Astrocyte (in vitro differentiated cells and primary cell): Measurements from ENCODE around the gene PAFAH1B2. TPM values are rescaled to one million over a fixed set of nuclear protein-coding genes. Genes with fewer than 3 reads are reported as not detected.

Experiments
- DNase-seq: peaks from one replicate; pipeline ENCODE4 v3.0.0-alpha.2; 2010; ENCODE audit warnings: low read depth
- FAIRE-seq: peaks from 2 replicates; lab custom pipeline; 2011; peaks lifted over from hg19 to GRCh38; lab: Jason Lieb, UNC
- H2AFZ ChIP-seq: 2 replicates; pipeline ENCODE4 v1.6.0; 2012; ENCODE audit warnings: low read depth, low read length, inconsistent platforms
- H3K27ac ChIP-seq: 2 replicates; pipeline ENCODE4 v1.5.1; 2011; ENCODE audit warnings: low read depth, low read length, inconsistent platforms
- H3K27me3 ChIP-seq: 2 replicates; pipeline ENCODE4 v1.6.0; 2011; ENCODE audit warnings: low read length, inconsistent platforms; ENCODE audit not compliant: insufficient read depth
- H3K36me3 ChIP-seq: 2 replicates; pipeline ENCODE4 v1.5.1; 2011; ENCODE audit warnings: low read length, inconsistent platforms; ENCODE audit not compliant: insufficient read depth
- H3K4me1 ChIP-seq: 2 replicates; pipeline ENCODE4 v1.5.1; 2011; ENCODE audit warnings: low read length, inconsistent platforms; ENCODE audit not compliant: insufficient read depth
- H3K4me2 ChIP-seq: 2 replicates; pipeline ENCODE4 v1.6.0; 2012; ENCODE audit warnings: low read length, inconsistent platforms
- H3K4me3 ChIP-seq: 2 replicates; pipeline ENCODE4 v1.5.1; 2011; ENCODE audit warnings: low read depth, mild to moderate bottlenecking, low read length, inconsistent platforms; ENCODE audit not compliant: insufficient read depth
- H3K79me2 ChIP-seq: 2 replicates; pipeline ENCODE4 v1.6.0; 2012; ENCODE audit warnings: mild to moderate bottlenecking, low read length, inconsistent platforms; ENCODE audit not compliant: insufficient read depth
- H3K9ac ChIP-seq: 2 replicates; pipeline ENCODE4 v1.6.0; 2012; ENCODE audit warnings: mild to moderate bottlenecking, low read length, inconsistent platforms
- H3K9me3 ChIP-seq: 2 replicates; pipeline ENCODE4 v1.5.1; 2012; ENCODE audit warnings: low read depth, mild to moderate bottlenecking, low read length, inconsistent platforms; ENCODE audit not compliant: insufficient read depth
- H4K20me1 ChIP-seq: 2 replicates; pipeline ENCODE4 v1.6.0; 2012; ENCODE audit warnings: low read length, inconsistent platforms; ENCODE audit not compliant: insufficient read depth
- H3K27ac Mint-ChIP-seq: one replicate; pipeline ENCODE4 v1.8.0; 2021; ENCODE audit warnings: mild to moderate bottlenecking, mixed read lengths; ENCODE audit not compliant: unreplicated experiment
- H3K27me3 Mint-ChIP-seq: one replicate; pipeline ENCODE4 v1.8.0; 2021; ENCODE audit warnings: low read depth, mixed read lengths; ENCODE audit not compliant: unreplicated experiment
- H3K36me3 Mint-ChIP-seq: one replicate; pipeline ENCODE4 v1.8.0; 2021; ENCODE audit warnings: low read depth, mixed read lengths; ENCODE audit not compliant: unreplicated experiment
- H3K4me1 Mint-ChIP-seq: one replicate; pipeline ENCODE4 v1.8.0; 2021; ENCODE audit warnings: low read depth, mixed read lengths; ENCODE audit not compliant: unreplicated experiment
- H3K4me3 Mint-ChIP-seq: one replicate; pipeline ENCODE4 v1.8.0; 2021; ENCODE audit warnings: mild to moderate bottlenecking, moderate library complexity, mixed read lengths; ENCODE audit not compliant: unreplicated experiment
- H3K9me3 Mint-ChIP-seq: one replicate; pipeline ENCODE4 v1.8.0; 2021; ENCODE audit warnings: mild to moderate bottlenecking, mixed read lengths; ENCODE audit not compliant: unreplicated experiment
- CTCF ChIP-seq: IDR thresholded peaks from 2 replicates; pipeline ENCODE4 v1.5.1; 2011; ENCODE audit warnings: low read depth, mild to moderate bottlenecking, inconsistent platforms, low read length, moderate library complexity; ENCODE audit not compliant: insufficient read depth
- EZH2 ChIP-seq: IDR thresholded peaks from 2 replicates; pipeline ENCODE4 v1.6.1; 2012; ENCODE audit warnings: mild to moderate bottlenecking, low read length, inconsistent platforms; ENCODE audit not compliant: insufficient read depth
- total RNA-seq: library from RNA; stranded (reverse); gene quantifications from 2 replicates; pipeline ENCODE4 v1.2.1, GENCODE V29; 2021

PAFAH1B2 gene
- total RNA-seq, 1 donor from 2014 or later, result 142 TPM

GRCh38 chr11:117177534-117178209 lies 33.6 kb downstream of the PAFAH1B2 start:
- H3K27ac Mint-ChIP-seq, result peak overlapping the region; percentile 90
- peak overlapping the region; percentile 90 for H3K4me3 Mint-ChIP-seq
- no peaks in the 10 kb centered on the region for H3K9me3 Mint-ChIP-seq
- H3K27me3 Mint-ChIP-seq, result no peaks in the 10 kb centered on the region
- H3K9me3 ChIP-seq, result no peaks in the 10 kb centered on the region
- H3K4me3 ChIP-seq, result peak overlapping the region; percentile 72
- peaks cover 25% of the 10 kb centered on the region for H3K4me1 Mint-ChIP-seq
- no peaks in the 10 kb centered on the region for H3K27me3 ChIP-seq
- peak overlapping the region; percentile 41 for H3K27ac ChIP-seq
- FAIRE-seq (no peak), DNase-seq (no peak)
- no peak for TF ChIP-seq EZH2
- TF ChIP-seq CTCF, result no peak
- peak overlapping the region; percentile 98 for H3K4me2 ChIP-seq
- H2AFZ ChIP-seq, result peak overlapping the region; percentile 3
- H4K20me1 ChIP-seq, result peaks cover 9% of the 10 kb centered on the region
- H3K36me3 Mint-ChIP-seq, result peaks cover 21% of the 10 kb centered on the region
- peaks cover 10% of the 10 kb centered on the region for H3K36me3 ChIP-seq
- H3K9ac ChIP-seq, result peak overlapping the region; percentile 85
- H3K79me2 ChIP-seq, result peaks cover 6% of the 10 kb centered on the region
- peaks cover 28% of the 10 kb centered on the region for H3K4me1 ChIP-seq

GRCh38 chr11:117178210-117179034 lies 34.3 kb downstream of the PAFAH1B2 start, which contains the start of gene SIDT2:
TSS of gene SIDT2 (plus strand) at chr11:117178743. CDS start at chr11:117179264, 521 bp downstream.
- TF ChIP-seq CTCF (no peak), EZH2 (no peak)
- FAIRE-seq, result peak; percentile 47
- H3K27ac ChIP-seq, result peak within 1 kb of the TSS; percentile 56

More at GRCh38 chr11:117178210-117179034, 34.3 kb downstream of the PAFAH1B2 start, which contains the start of gene SIDT2:
- Mint-ChIP-seq H3K4me1 (peaks cover 18% of the 10 kb centered on the region), H3K4me3 (peak within 1 kb of the TSS; percentile 93), H3K27ac (peak within 1 kb of the TSS; percentile 90), H3K9me3 (no peaks in the 10 kb centered on the region), H3K36me3 (peaks cover 21% of the 10 kb centered on the region), H3K27me3 (no peaks in the 10 kb centered on the region)
- Histone ChIP-seq H3K79me2 (peaks cover 5% of the 10 kb centered on the region), H3K4me1 (peaks cover 28% of the 10 kb centered on the region), H3K4me2 (peak within 1 kb of the TSS; percentile 98), H3K4me3 (peak within 1 kb of the TSS; percentile 72), H4K20me1 (peaks cover 4% of the 10 kb centered on the region), H3K9me3 (no peaks in the 10 kb centered on the region), H3K36me3 (peaks cover 10% of the 10 kb centered on the region), H3K27me3 (no peaks in the 10 kb centered on the region), H2AFZ (peak within 1 kb of the TSS; percentile 3), H3K9ac (peak within 1 kb of the TSS; percentile 85)
- peak; percentile 87 for DNase-seq
